HepG2 (cell line): ENCODE data around the gene MTHFD2. TPM values are rescaled to one million over a fixed set of nuclear protein-coding genes. Genes with fewer than 3 reads are reported as not detected.

Source experiments
- ATAC-seq: fragments of 200-7000 bp; cut with Tn5 transposase; 3 replicates; pipeline ENCODE4 v1.9.1; 2020; ENCODE audit warnings: mild to moderate bottlenecking, moderate library complexity
- BruUV-seq: library from RNA; stranded (reverse); fragments of 400-500 nt; replicated peaks from 2 replicates; lab custom pipeline; 2021; lab: Mats Ljungman, UMichigan
- CTCF ChIA-PET: fragments of 300-600 bp; formaldehyde crosslinking; extraction: SDS; loops from one replicate; lab custom pipeline; 2021; ENCODE audit warnings: low total read pairs, inconsistent platforms, low intra/inter-chr PET ratio; lab: Yijun Ruan, JAX
- POLR2A ChIA-PET: fragments of 350-600 bp; sonication (Branson Sonifier 250); formaldehyde crosslinking; loops from one replicate; lab custom pipeline; 2020; ENCODE audit warnings: antibody characterized with exemption, inconsistent platforms; lab: Yijun Ruan, JAX
- DNase-seq: peaks from one replicate; pipeline ENCODE4 v3.0.0-alpha.2; 2015; ENCODE audit warnings: low spot score
- FAIRE-seq: peaks from 3 replicates; lab custom pipeline; 2011; peaks lifted over from hg19 to GRCh38; lab: Jason Lieb, UNC
- H2AFZ ChIP-seq: one replicate; pipeline ENCODE4 v1.6.1; 2011; ENCODE audit warnings: low read length, inconsistent platforms
- H3K27ac ChIP-seq: fragments of 300-600 bp; 3 replicates; pipeline ENCODE4 v1.8.0; 2011; ENCODE audit warnings: mixed run types, mild to moderate bottlenecking, mixed read lengths, low read length, inconsistent platforms; ENCODE audit not compliant: insufficient read depth; ENCODE audit errors: extremely low read length
- H3K27me3 ChIP-seq, 2 experiments: fragments of 200-600 bp in 1 of 2; 2 replicates in 1 of 2; 3 replicates in 1 of 2; pipeline versions ENCODE4 v1.6.0 to v1.8.0; 2011; ENCODE audit warnings: low read length in 2 of 2, mild to moderate bottlenecking in 2 of 2, moderate library complexity in 2 of 2, inconsistent platforms in 1 of 2; ENCODE audit not compliant: insufficient read depth in 2 of 2, control insufficient read depth in 1 of 2
- H3K36me3 ChIP-seq, 2 experiments: fragments of 200-600 bp in 1 of 2; replicated peaks in 1 of 2; 2 replicates in 1 of 2; 3 replicates in 1 of 2; pipeline versions ENCODE4 v1.5.1 to v1.8.0; 2011; ENCODE audit warnings: low read length in 2 of 2, inconsistent platforms in 1 of 2; ENCODE audit not compliant: insufficient read depth in 2 of 2, control insufficient read depth in 1 of 2
- H3K4me1 ChIP-seq: 2 replicates; pipeline ENCODE4 v1.5.1; 2012; ENCODE audit warnings: low read length, inconsistent platforms; ENCODE audit not compliant: insufficient read depth
- H3K4me2 ChIP-seq: 2 replicates; pipeline ENCODE4 v1.6.0; 2011; ENCODE audit warnings: low read depth, low read length, inconsistent platforms
- H3K4me3 ChIP-seq, 3 experiments: fragments of 200-600 bp in 1 of 3; sonication (generic), shearing (Covaris generic) in 1 of 3; replicated peaks in 1 of 3; 2 replicates each; pipeline ENCODE4 v1.5.1; 2011 to 2016; ENCODE audit warnings: low read length in 3 of 3, inconsistent platforms in 2 of 3, low read depth in 2 of 3, mild to moderate bottlenecking in 2 of 3, control low read depth in 1 of 3, mixed read lengths in 1 of 3; ENCODE audit not compliant: insufficient read depth in 1 of 3
- H3K79me2 ChIP-seq: one replicate; pipeline ENCODE4 v1.6.1; 2011; ENCODE audit warnings: low read length, inconsistent platforms; ENCODE audit not compliant: insufficient read depth
- H3K9ac ChIP-seq: 2 replicates; pipeline ENCODE4 v1.6.0; 2011; ENCODE audit warnings: mild to moderate bottlenecking, low read depth, low read length, inconsistent platforms; ENCODE audit not compliant: insufficient read depth
- H3K9me3 ChIP-seq: 2 replicates; pipeline ENCODE4 v1.5.1; 2012; ENCODE audit warnings: mild to moderate bottlenecking, low read length
- H4K20me1 ChIP-seq: 2 replicates; pipeline ENCODE4 v1.6.0; 2011; ENCODE audit warnings: inconsistent platforms, mild to moderate bottlenecking, low read length, moderate library complexity; ENCODE audit not compliant: insufficient read depth
- GABPA ChIP-seq, 2 experiments: IDR thresholded peaks; 2 replicates each; pipeline ENCODE4 v1.6.1; 2011 to 2016; ENCODE audit warnings: low read depth in 2 of 2, low read length in 1 of 2, missing biosample characterization in 1 of 2, missing genetic modification characterization in 1 of 2
- HNF4G ChIP-seq, 2 experiments: sonication (generic) in 1 of 2; formaldehyde crosslinking in 1 of 2; IDR thresholded peaks; 2 replicates each; pipeline versions ENCODE4 v1.4.0 to v1.6.1; 2011 to 2020; ENCODE audit warnings: borderline replicate concordance in 2 of 2, low read depth in 2 of 2, mild to moderate bottlenecking in 2 of 2, low read length in 1 of 2, missing genetic modification reagents in 1 of 2, moderate library complexity in 1 of 2
- MAFK ChIP-seq, 2 experiments: IDR thresholded peaks in 1 of 2; conservative IDR thresholded peaks in 1 of 2; 2 replicates each; pipeline ENCODE4 v1.6.1; 2011; ENCODE audit warnings: improper control_type of control experiment in 2 of 2, low read length in 2 of 2
- MIXL1 ChIP-seq: IDR thresholded peaks from 2 replicates; pipeline ENCODE4 v1.6.1; 2016
- NFYC ChIP-seq: IDR thresholded peaks from 2 replicates; pipeline ENCODE4 v1.6.1; 2016; ENCODE audit warnings: missing genetic modification reagents, missing compliant biosample characterization
- NR1H2 ChIP-seq: sonication (generic); formaldehyde crosslinking; IDR thresholded peaks from 2 replicates; pipeline ENCODE4 v1.8.1; 2022; ENCODE audit warnings: low read depth, missing genetic modification reagents, borderline replicate concordance
- RXRA ChIP-seq: sonication (generic); formaldehyde crosslinking; IDR thresholded peaks from 2 replicates; pipeline ENCODE4 v1.5.1; 2020; ENCODE audit warnings: missing genetic modification reagents
- ZEB1 ChIP-seq: IDR thresholded peaks from 2 replicates; pipeline ENCODE4 v1.6.1; 2012; ENCODE audit warnings: mild to moderate bottlenecking, low read depth, inconsistent platforms; ENCODE audit not compliant: insufficient replicate concordance
- ZFYVE20 ChIP-seq: sonication (generic); formaldehyde crosslinking; IDR thresholded peaks from 2 replicates; pipeline ENCODE4 v1.8.0; 2023; ENCODE audit warnings: low read depth, mild to moderate bottlenecking, moderate library complexity, missing genetic modification reagents, borderline replicate concordance
- ZNF256 ChIP-seq: sonication (generic); formaldehyde crosslinking; conservative IDR thresholded peaks from 2 replicates; pipeline ENCODE4 v1.4.0; 2020; ENCODE audit warnings: missing genetic modification reagents
- ZNF331 ChIP-seq: sonication (generic); formaldehyde crosslinking; IDR thresholded peaks from 2 replicates; pipeline ENCODE4 v1.4.0; 2020; ENCODE audit warnings: missing genetic modification reagents
- ZNF878 ChIP-seq: sonication (generic); formaldehyde crosslinking; IDR thresholded peaks from 2 replicates; pipeline ENCODE4 v1.8.1; 2023; ENCODE audit warnings: mild to moderate bottlenecking, missing genetic modification reagents, moderate library complexity
- WGBS: methylation state at CpG from one replicate; pipeline ENCODE4 v1.1.6; 2017; ENCODE audit warnings: low lambda C conversion rate; 5-methylcytosine and 5-hydroxymethylcytosine counted together
- in situ Hi-C: cut with HindIII; loops from 2 replicates; pipeline ENCODE4 v1.10.0; 2017; ENCODE audit warnings: low pct_unique_long_range_greater_than_20kb; ENCODE audit not compliant: extremely low pct_ligation_motif_present
- intact Hi-C: fragments of 100-400 bp; cut with micrococcal nuclease; formaldehyde crosslinking; loops from one replicate; pipeline ENCODE4 v1.10.0; 2022; ENCODE audit not compliant: unreplicated experiment
- polyA plus RNA-seq, 8 experiments: library from polyadenylated mRNA; depleted of rRNA in 3 of 8; stranded (reverse) in 7 of 8; unstranded in 1 of 8; fragments of >200 nt; fragmentation: Illumina TruSeq in 4 of 8; extraction: Trizol in 4 of 8; gene quantifications; 2 replicates each; pipeline versions ENCODE4 v1.2.1 to v1.2.3, GENCODE V29; 2011 to 2016; ENCODE audit warnings: low read depth in 4 of 8, missing spikeins in 1 of 8, mixed read lengths in 1 of 8; ENCODE audit not compliant: insufficient read depth in 1 of 8
- total RNA-seq, 5 experiments: library from RNA; depleted of rRNA; stranded (reverse); fragments of >200 nt; fragmentation: Illumina TruSeq; extraction: Trizol; gene quantifications; 2 replicates each; pipeline ENCODE4 v1.2.3, GENCODE V29; 2016; ENCODE audit warnings: low read depth in 1 of 5
- TF ChIP-seq, protein P1 (sequence below), 2 experiments: sonication (generic) in 1 of 2; formaldehyde crosslinking in 1 of 2; IDR thresholded peaks; 2 replicates each; pipeline versions ENCODE4 v1.4.0 to v1.6.1; 2018 to 2020; ENCODE audit warnings: missing genetic modification reagents in 2 of 2, borderline replicate concordance in 1 of 2, low read depth in 1 of 2, mild to moderate bottlenecking in 1 of 2, missing biosample characterization in 1 of 2
- TF ChIP-seq, protein P2 (sequence below): sonication (generic); formaldehyde crosslinking; IDR thresholded peaks from 2 replicates; pipeline ENCODE4 v1.5.1; 2020; ENCODE audit warnings: mild to moderate bottlenecking, missing genetic modification reagents, borderline replicate concordance

MTHFD2 gene
- total and polyA plus RNA-seq, 2 of the 13 experiments (the other 11 are each of a cell fraction or from before 2014, with no cell fraction given), result 188 to 269 TPM

DNA sequence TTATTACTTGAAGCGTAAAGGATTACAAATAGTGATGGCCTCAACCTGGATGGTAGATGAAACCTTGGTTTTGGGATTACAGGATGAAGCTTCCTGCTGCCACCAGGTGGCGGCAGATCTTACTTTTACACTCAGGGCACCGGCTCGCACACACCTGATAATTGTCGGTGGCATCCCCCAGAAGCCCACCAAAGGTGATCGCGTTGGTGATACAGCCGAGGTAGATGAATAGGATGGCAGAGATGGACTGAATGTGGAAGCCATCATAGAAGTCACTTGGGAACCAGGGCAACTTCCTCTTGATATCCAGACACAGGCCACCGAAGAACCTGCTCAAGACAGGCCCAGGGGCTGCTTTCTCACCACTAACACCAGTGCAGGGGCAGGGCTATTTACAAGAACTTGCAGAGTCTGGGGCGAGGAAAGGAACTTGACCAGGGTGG is 51.8 kb downstream of the MTHFD2 start (continued):
- TF ChIP-seq, protein P1, sequence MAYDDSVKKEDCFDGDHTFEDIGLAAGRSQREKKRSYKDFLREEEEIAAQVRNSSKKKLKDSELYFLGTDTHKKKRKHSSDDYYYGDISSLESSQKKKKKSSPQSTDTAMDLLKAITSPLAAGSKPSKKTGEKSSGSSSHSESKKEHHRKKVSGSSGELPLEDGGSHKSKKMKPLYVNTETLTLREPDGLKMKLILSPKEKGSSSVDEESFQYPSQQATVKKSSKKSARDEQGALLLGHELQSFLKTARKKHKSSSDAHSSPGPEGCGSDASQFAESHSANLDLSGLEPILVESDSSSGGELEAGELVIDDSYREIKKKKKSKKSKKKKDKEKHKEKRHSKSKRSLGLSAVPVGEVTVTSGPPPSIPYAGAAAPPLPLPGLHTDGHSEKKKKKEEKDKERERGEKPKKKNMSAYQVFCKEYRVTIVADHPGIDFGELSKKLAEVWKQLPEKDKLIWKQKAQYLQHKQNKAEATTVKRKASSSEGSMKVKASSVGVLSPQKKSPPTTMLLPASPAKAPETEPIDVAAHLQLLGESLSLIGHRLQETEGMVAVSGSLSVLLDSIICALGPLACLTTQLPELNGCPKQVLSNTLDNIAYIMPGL (CRISPR knock-in tag; IDR thresholded peaks at IDR 0.05; ENCODE audit: borderline replicate concordance in 1 of 2, low read depth in 1 of 2), result 0 out of 4 replicates have a peak, but pooled peaks of 1 of the 2 experiments have one; percentile 35
- no peak for TF ChIP-seq NR1H2 (CRISPR knock-in tag)
- no peak for TF ChIP-seq HNF4G (IDR thresholded peaks at IDR 0.05; ENCODE audit: borderline replicate concordance, low read depth, low read length)
- no peak for TF ChIP-seq HNF4G (CRISPR knock-in tag; IDR thresholded peaks at IDR 0.05; ENCODE audit: borderline replicate concordance, low read depth)
- no peak for TF ChIP-seq GABPA (IDR thresholded peaks at IDR 0.05; ENCODE audit: low read depth, low read length)
- TF ChIP-seq GABPA (CRISPR knock-in tag; IDR thresholded peaks at IDR 0.05; ENCODE audit: low read depth), result peak; percentile 32; the same call in 1 of the 2 replicates

DNA sequence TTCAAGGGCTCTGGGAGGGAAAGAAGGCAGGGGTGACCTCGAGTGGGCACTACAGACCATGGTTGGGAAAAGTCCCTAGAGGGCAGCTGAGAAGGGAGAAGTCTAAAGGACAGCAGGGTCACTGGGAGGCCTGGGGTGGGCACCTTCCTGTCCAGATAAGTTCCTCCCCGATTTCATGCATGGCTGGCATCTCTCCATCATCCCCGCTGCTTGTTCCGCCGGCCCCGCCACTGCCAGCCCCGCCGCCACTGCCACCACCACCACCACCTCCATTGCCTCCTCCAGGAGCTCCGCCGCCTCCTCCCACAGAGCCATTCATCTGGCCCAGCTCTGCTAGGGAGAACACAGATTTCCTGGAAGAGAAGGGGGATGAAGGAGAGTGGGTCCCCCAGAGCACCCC is 53.6 kb downstream of the MTHFD2 start:
- H3K4me2 ChIP-seq, result no peak overlapping the region
- in situ Hi-C loops, result no loop called here

More for the DNA sequence above, 53.6 kb downstream of the MTHFD2 start:
- H3K79me2 ChIP-seq, result no peaks in the 10 kb centered on the region
- ChIA-PET CTCF (no interaction called here), POLR2A (no interaction called here)
- H3K4me1 ChIP-seq, result no peaks in the 10 kb centered on the region
- H3K27me3 ChIP-seq, result peaks cover 2 to 25% of the 10 kb centered on the region in 2 experiments; a peak in 1 of 5 replicates
- no peak overlapping the region for H3K27ac ChIP-seq
- no peaks in the 10 kb centered on the region for H4K20me1 ChIP-seq
- no peaks in the 10 kb centered on the region for H3K9me3 ChIP-seq
- no peak overlapping the region for H3K4me3 ChIP-seq
- no TSS peak for BruUV-seq
- intact Hi-C loops, result loop anchor here (5.0 kb wide), 1 partner anchor 335 kb away; no protein-coding TSS in a partner anchor
- H2AFZ ChIP-seq, result no peak overlapping the region
- no peak for DNase-seq
- no peak overlapping the region for H3K9ac ChIP-seq
- 56% methylated on average over 10 of the region's 10 CpGs for WGBS
- H3K36me3 ChIP-seq, result no peaks in the 10 kb centered on the region
- no peak for TF ChIP-seq ZNF331 (CRISPR knock-in tag)
- TF ChIP-seq ZNF256, result no peak
- no peak for TF ChIP-seq RXRA (CRISPR knock-in tag)
- no peak for TF ChIP-seq ZFYVE20 (CRISPR knock-in tag)
- no peak for TF ChIP-seq MIXL1 (CRISPR knock-in tag)
- no peak for TF ChIP-seq MAFK (conservative IDR thresholded peaks at IDR 0.05 in 1 of 2, IDR thresholded peaks at IDR 0.05 in 1 of 2; ENCODE audit: low read length in 2 of 2)
- no peak for TF ChIP-seq NFYC (CRISPR knock-in tag)
- TF ChIP-seq, protein P2, sequence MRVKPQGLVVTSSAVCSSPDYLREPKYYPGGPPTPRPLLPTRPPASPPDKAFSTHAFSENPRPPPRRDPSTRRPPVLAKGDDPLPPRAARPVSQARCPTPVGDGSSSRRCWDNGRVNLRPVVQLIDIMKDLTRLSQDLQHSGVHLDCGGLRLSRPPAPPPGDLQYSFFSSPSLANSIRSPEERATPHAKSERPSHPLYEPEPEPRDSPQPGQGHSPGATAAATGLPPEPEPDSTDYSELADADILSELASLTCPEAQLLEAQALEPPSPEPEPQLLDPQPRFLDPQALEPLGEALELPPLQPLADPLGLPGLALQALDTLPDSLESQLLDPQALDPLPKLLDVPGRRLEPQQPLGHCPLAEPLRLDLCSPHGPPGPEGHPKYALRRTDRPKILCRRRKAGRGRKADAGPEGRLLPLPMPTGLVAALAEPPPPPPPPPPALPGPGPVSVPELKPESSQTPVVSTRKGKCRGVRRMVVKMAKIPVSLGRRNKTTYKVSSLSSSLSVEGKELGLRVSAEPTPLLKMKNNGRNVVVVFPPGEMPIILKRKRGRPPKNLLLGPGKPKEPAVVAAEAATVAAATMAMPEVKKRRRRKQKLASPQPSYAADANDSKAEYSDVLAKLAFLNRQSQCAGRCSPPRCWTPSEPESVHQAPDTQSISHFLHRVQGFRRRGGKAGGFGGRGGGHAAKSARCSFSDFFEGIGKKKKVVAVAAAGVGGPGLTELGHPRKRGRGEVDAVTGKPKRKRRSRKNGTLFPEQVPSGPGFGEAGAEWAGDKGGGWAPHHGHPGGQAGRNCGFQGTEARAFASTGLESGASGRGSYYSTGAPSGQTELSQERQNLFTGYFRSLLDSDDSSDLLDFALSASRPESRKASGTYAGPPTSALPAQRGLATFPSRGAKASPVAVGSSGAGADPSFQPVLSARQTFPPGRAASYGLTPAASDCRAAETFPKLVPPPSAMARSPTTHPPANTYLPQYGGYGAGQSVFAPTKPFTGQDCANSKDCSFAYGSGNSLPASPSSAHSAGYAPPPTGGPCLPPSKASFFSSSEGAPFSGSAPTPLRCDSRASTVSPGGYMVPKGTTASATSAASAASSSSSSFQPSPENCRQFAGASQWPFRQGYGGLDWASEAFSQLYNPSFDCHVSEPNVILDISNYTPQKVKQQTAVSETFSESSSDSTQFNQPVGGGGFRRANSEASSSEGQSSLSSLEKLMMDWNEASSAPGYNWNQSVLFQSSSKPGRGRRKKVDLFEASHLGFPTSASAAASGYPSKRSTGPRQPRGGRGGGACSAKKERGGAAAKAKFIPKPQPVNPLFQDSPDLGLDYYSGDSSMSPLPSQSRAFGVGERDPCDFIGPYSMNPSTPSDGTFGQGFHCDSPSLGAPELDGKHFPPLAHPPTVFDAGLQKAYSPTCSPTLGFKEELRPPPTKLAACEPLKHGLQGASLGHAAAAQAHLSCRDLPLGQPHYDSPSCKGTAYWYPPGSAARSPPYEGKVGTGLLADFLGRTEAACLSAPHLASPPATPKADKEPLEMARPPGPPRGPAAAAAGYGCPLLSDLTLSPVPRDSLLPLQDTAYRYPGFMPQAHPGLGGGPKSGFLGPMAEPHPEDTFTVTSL (CRISPR knock-in tag), result no peak
- no peak for TF ChIP-seq ZNF878 (CRISPR knock-in tag)
- TF ChIP-seq ZEB1, result no peak
- FAIRE-seq, result no peak
- no peak for ATAC-seq
